AG04450 (cell line): ENCODE results near the gene COMMD3. TPM values are rescaled to one million over a fixed set of nuclear protein-coding genes. Genes with fewer than 3 reads are reported as not detected.

ENCODE experiments used
- CTCF ChIA-PET: fragments of 300-600, 350-600 bp; formaldehyde crosslinking; extraction: SDS; loops from one replicate; lab custom pipeline; 2022; ENCODE audit warnings: antibody characterized with exemption, inconsistent platforms; lab: Charles Lee
- POLR2A ChIA-PET: fragments of 350-600 bp; formaldehyde crosslinking; extraction: SDS; loops from one replicate; lab custom pipeline; 2021; ENCODE audit warnings: antibody characterized with exemption, inconsistent platforms; lab: Yijun Ruan, JAX
- DNase-seq: peaks from one replicate; pipeline ENCODE4 v3.0.0-alpha.2; 2011; ENCODE audit warnings: low read depth, low spot score
- H3K27ac ChIP-seq: one replicate; pipeline ENCODE4 v1.5.1; 2012; ENCODE audit warnings: low read depth, low read length, control low read depth
- H3K27me3 ChIP-seq: one replicate; pipeline ENCODE4 v1.6.0; 2012; ENCODE audit warnings: low read length; ENCODE audit not compliant: control insufficient read depth, insufficient read depth
- H3K4me3 ChIP-seq: 2 replicates; pipeline ENCODE4 v1.5.1; 2011; ENCODE audit warnings: mild to moderate bottlenecking, low read depth, low read length, control low read depth
- H3K9me3 ChIP-seq: 2 replicates; pipeline ENCODE4 v1.5.1; 2012; ENCODE audit warnings: low read length; ENCODE audit not compliant: control insufficient read depth, insufficient read depth
- CTCF ChIP-seq: IDR thresholded peaks from 2 replicates; pipeline ENCODE4 v1.5.1; 2011; ENCODE audit warnings: low read depth, low read length, control low read depth, inconsistent platforms
- polyA plus RNA-seq: library from polyadenylated mRNA; depleted of rRNA; stranded (reverse); fragments of >200 nt; gene quantifications from 2 replicates; pipeline ENCODE4 v1.2.3, GENCODE V29; 2011

Gene COMMD3
- polyA plus RNA-seq, 1 experiment: 64.7 TPM

GRCh38 chr10:22323538-22324305 is 7.5 kb downstream of the COMMD3 start:
- Histone ChIP-seq H3K27ac (no peak overlapping the region), H3K9me3 (no peaks in the 10 kb centered on the region), H3K4me3 (no peak overlapping the region), H3K27me3 (peaks cover 17% of the 10 kb centered on the region)
- no peak for TF ChIP-seq CTCF
- POLR2A ChIA-PET: no interaction called here
- no peak for DNase-seq
- CTCF ChIA-PET: interaction anchor here (1.5 kb wide), 1 partner anchor 828 kb away, joined by 4 read pairs; no protein-coding TSS in a partner anchor

GRCh38 chr10:22324413-22324812 is 8.2 kb downstream of the COMMD3 start:
- Histone ChIP-seq H3K9me3 (no peaks in the 10 kb centered on the region), H3K27me3 (peaks cover 17% of the 10 kb centered on the region), H3K4me3 (no peak overlapping the region), H3K27ac (no peak overlapping the region)
- TF ChIP-seq CTCF: no peak
- no peak for DNase-seq
- CTCF ChIA-PET: interaction anchor here (1.5 kb wide), 1 partner anchor 829 kb away, joined by 4 read pairs; no protein-coding TSS in a partner anchor
- POLR2A ChIA-PET: interaction anchor here (1.1 kb wide), 1 partner anchor 8 kb away, joined by 3 read pairs; the partner anchor contains the start of gene COMMD3

GRCh38 chr10:22324893-22325271 is 8.7 kb downstream of the COMMD3 start:
- TF ChIP-seq CTCF: no peak
- DNase-seq: no peak
- ChIA-PET POLR2A (interaction anchor here (1.1 kb wide), 1 partner anchor 9 kb away, joined by 3 read pairs; the partner anchor contains the start of gene COMMD3), CTCF (interaction anchor here (1.5 kb wide), 1 partner anchor 829 kb away, joined by 4 read pairs; no protein-coding TSS in a partner anchor)
- no peaks in the 10 kb centered on the region for H3K9me3 ChIP-seq
- H3K4me3 ChIP-seq: peak overlapping the region; percentile 59
- peaks cover 17% of the 10 kb centered on the region for H3K27me3 ChIP-seq
- no peak overlapping the region for H3K27ac ChIP-seq

GRCh38 chr10:22325272-22326144 is 9.3 kb downstream of the COMMD3 start:
- peaks cover 17% of the 10 kb centered on the region for H3K27me3 ChIP-seq
- DNase-seq: peak; percentile 38
- no peaks in the 10 kb centered on the region for H3K9me3 ChIP-seq
- ChIA-PET POLR2A (interaction anchor here (1.1 to 1.3 kb wide), 2 partner anchors 10 to 15 kb away, joined by 3 to 4 read pairs; partner anchors contain the start of gene COMMD3), CTCF (interaction anchor here (0.9 kb wide), 2 partner anchors 13 to 664 kb away, joined by 3 read pairs; no protein-coding TSS in a partner anchor)
- TF ChIP-seq CTCF: no peak
- peak overlapping the region; percentile 53 for H3K27ac ChIP-seq
- peak overlapping the region; percentile 64 for H3K4me3 ChIP-seq
